Islet of Langerhans (tissue), 1 donor: ENCODE data around the gene TMEM179B.

Experiments used
- FAIRE-seq: peaks from one replicate; lab custom pipeline; 2011; peaks lifted over from hg19 to GRCh38; lab: Jason Lieb, UNC

Gene TMEM179B

DNA sequence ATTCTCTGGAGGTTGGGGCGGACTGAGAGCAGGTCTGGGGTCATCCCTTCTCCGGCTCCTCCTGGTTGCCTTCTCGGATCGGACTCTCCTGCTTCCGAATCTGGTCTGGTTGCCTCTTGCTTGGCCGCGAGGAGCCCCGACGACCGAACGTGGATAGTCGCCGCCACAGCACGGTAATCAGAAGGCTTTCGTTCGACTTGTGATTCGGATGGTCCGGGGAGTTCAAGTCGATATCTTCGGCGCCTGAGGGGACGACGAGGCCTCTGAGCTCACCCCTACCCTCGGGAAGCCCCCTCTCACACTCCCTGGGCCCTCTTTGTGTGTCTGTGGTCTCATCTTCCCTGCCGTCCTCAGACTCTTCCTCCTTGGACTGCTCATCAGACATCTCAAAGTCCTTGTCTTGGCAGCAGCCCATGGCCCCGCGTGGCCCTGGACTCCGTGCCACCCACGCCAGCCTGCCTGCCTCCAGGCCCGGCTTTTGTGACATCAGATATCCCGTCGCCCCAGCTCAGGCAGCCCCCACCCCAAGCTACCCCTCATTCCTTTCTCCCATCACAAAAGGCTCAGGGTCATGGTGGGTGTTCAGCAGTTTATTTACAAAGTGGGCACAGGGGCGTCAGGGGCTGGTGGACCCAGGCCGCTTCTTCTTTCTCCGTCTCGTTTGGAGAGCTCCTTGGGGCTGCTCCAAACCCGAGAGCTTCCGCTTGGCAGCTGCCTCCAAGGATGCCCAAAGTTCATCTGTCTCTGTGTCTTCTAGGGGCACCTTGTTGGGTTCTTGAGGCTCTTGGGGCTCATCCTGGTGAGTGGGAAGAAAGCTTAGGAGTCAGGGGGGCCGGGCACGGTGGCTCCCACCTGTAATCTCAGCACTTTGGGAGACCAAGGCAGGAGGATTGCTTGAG is 45.4 kb downstream of the TMEM179B start, which contains the start of gene TEX54:
TSS of gene TEX54 (minus strand) at position 506 of the 899 bp plus-strand sequence.
- no peak for FAIRE-seq

DNA sequence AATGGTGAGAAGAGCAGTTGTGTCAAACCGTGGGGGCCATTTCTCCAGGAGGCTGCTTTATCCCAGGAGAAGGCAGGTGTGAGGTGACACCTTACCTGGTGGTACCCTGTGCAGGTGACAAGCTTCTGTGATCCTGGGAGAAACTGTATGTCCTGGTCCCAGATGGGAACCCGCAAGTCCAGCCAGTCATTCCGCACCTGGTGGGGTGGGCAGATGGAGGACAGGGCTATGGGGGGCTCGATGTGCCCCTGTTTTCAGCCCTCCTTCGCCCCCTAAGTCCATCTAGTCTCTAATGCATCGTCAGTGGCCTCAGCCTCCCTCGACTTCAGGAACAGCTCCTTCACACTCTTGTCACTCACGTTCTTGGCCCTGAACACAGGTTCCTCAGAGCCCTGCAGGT is 48.1 kb downstream of the TMEM179B start:
- no peak for FAIRE-seq

DNA sequence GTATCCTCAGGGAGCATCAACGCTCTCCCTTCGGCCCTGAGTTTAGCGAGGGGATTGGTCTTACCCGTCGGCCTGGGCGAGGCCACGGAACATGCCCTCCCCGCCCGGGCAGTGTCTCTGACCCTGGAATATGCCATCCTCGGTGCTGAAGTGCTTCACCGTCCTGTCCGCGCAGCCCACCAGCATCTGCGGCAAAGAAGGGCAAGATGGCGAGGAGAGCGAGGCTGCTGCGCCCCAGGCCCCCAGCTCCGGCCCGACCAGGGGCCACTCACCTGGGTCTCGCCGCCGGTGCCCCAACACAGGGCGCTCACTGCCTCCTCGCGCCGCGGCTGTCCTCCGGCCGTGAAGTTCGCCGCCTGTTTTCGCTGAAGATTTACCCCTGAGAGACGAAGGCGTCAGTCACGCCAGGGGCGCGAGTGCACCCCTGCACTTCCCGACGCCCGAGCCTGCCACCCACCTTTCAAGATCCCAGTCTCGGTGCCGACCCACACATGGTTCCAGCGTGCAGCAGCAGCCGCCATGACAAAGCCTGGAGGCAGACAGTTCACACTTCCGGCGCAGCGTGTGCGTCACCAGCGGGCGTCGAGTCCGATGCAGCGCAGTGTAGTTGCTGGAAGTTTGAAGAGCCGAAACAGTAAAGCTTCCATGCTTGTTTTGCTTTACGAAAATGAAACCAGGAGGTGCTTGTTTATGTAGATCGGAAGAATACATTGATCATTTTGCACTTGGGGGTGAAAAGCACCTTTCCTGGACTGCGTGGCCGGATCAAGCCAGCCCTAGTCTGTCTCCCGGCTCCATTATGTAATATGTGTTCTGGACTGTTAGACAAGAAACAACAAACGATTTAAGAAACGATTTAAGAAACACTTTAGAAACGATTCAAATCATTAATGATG is 52.1 kb downstream of the TMEM179B start, which contains the start of gene WDR74:
TSS of gene WDR74 (minus strand) at position 541 of the 896 bp plus-strand sequence. CDS start at position 521, 20 bp downstream.
- no peak for FAIRE-seq
